HG03196 (cell line): ENCODE measurements around the gene TRIP10.
"Not testable (repeated sequence)": the region's sequence is repeated elsewhere in the genome, so short reads cannot be mapped to it uniquely, and the experiment has no call there.

Experiments used
- ATAC-seq: cut with Tn5 transposase; IDR thresholded peaks from one replicate; pipeline ENCODE4 v1.9.1; 2021; ENCODE audit not compliant: unreplicated experiment

The TRIP10 gene

DNA sequence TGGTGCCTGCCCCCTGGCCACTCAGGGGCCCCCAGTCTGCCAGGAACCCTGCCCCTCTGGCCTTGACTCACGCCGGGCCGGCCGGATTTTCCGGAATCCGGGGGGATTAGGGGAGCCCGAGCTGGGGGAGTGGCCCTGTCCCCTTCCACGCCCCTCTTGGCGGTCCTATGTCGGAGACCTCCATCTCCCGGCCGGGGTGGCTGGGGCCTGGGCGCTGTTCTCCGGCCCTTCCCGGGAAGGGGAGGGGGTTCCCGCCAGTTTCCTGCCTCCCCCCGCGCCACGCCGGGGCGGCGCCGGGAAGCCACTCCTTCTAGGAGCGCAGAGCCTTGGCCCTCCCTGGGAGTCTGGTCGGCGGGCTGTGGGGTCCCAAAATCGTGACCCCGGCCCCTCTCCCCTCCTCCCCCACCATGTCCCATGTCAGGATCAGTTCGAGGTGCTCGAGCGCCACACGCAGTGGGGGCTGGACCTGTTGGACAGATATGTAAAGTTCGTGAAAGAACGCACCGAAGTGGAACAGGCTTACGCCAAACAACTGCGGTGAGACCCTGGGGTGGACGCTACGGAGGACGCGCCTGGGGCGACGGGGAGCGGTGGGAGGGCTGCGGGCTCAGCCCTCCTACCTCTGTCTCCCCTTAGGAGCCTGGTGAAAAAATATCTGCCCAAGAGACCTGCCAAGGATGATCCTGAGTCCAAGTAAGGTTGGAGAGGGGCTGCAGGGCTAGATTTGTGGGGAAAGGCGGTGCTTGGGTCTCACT lies 1.3 kb downstream of the TRIP10 start:
- ATAC-seq, result no peak

GRCh38 chr19:6743066-6743465 lies 3.6 kb downstream of the TRIP10 start:
- ATAC-seq, result no peak

- ATAC-seq, result no peak
Observed at GRCh38 chr19:6743714-6744380, 4.4 kb downstream of the TRIP10 start.

DNA sequence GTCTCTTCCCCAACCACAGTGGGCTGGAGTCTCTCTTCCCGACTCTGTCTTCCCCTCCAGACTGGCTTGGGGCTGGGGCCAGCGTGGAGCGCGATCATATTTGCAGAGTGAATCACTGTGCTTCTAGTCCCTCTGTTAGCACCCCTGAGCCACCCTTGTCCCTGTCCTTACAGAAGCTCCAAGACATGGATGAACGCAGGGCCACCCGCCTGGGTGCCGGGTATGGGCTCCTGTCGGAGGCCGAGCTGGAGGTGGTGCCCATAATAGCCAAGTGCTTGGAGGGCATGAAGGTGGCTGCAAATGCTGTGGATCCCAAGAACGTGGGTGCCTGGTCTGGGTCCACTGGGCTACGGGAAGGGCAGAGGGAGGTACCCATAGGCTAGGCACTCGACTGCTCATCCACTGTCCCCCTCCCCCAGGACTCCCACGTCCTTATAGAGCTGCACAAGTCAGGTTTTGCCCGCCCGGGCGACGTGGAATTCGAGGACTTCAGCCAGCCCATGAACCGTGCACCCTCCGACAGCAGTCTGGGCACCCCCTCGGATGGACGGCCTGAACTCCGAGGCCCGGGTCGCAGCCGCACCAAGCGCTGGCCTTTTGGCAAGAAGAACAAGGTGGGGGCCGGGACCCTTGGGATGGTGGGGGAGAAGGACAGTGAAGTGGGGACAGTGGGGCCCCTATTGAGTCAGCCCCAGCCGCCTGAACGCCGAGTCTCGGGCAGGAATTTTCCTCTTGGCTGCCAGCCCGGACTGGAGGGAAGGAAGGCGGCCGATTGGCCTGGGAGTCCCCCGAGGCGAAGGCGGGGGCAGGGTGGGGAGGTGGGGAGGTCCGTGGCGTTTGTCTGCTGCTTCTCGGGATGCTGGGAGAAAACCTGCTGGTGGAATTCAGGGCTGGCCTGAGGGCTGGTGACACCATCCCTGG lies 5.2 kb downstream of the TRIP10 start:
- ATAC-seq, result no peak

DNA sequence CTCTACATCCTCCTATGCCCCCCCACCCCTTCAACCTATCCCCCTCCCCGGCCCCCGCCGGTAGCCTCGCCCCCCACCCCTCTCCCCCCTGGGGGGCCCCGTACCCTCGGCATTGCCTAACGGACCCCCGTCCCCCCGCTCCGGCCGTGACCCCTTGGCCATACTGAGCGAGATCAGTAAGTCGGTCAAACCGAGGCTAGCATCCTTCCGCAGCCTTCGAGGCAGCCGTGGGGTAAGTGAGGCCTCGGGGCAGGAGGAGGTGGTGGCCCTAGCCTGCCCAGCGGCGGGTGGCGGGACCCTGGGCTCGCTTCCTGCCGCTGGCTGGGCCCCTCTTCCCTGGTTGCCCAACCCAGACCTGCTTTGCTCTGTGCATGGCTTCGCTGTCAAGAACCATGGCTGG lies 6.5 kb downstream of the TRIP10 start:
- ATAC-seq, result no peak

GRCh38 chr19:6748543-6748942 lies 9.1 kb downstream of the TRIP10 start:
- ATAC-seq, result not testable (repeated sequence)

DNA sequence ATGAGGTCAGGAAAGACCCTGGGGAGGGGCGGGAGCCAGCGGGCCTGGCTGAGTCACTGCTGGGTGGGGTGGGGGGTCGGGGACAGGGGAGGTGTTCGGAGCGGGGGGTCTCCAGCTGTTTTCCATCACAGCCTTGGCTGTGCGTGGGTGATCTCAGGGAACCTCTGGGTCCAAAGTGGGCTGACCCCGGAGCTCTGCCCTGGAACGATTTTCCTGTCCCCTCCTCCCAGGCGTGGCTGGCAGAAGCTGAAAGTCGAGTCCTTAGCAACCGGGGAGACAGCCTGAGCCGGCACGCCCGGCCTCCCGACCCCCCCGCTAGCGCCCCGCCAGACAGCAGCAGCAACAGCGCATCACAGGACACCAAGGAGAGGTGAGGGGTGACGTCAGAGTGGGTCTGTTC lies 10.6 kb downstream of the TRIP10 start:
- no peak for ATAC-seq

DNA sequence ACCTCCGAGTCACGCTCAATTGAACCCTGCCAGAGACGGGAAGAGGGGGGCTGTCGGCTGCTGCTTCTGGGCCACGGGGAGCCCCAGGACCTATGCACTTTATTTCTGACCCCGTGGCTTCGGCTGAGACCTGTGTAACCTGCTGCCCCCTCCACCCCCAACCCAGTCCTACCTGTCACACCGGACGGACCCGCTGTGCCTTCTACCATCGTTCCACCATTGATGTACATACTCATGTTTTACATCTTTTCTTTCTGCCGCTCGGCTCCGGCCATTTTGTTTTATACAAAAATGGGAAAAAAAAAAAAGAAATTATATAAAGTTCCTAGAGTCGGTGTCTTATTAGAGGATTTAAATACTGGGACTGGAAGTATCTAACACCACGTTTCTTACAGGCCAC lies 11.7 kb downstream of the TRIP10 start:
- ATAC-seq, result no peak

DNA sequence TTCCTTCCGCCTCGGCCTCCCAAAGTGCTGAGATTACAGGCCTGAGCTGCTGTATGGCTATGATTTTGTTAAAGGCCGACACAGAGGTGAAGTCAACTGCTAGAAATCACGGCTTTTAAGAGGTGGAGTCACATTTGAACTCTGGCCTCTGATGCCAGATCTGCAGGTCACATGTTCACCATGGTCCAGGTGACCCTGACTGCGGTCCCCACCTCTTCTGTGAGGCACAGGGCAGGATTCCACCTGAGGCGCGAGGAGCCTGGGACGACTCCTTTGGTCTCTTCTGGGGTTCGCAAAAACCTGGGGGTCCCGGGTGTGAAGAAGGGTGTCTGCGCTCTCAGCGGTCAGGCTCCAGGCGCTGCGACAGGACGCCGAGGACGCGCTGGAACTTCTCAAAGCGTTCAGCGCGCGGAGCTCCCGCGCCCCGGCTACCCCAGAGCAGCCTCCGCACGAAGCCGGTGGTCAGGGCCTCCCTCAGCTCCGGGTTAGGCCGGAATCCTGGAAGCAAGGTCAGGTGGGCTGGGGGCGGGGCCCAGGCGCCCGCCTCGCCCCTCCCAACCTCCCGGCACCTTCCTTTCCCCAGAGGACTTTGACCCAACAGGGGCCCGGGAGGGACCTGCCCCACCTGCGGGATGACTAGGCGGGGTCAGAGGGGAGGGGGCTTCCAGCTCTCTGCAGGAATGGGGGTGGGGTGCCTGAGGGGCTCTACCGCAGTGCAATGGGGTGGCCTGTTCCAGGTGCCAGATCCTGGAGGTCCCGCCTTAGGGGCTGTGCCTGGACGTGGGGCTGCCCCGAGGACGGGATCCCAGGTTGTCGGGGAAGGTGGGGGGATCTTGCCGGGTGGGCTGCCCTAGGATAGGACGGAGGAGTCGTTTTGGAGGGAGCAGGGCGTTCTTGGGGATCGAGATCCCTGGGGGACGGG lies 13.0 kb downstream of the TRIP10 start:
- ATAC-seq, result no peak

DNA sequence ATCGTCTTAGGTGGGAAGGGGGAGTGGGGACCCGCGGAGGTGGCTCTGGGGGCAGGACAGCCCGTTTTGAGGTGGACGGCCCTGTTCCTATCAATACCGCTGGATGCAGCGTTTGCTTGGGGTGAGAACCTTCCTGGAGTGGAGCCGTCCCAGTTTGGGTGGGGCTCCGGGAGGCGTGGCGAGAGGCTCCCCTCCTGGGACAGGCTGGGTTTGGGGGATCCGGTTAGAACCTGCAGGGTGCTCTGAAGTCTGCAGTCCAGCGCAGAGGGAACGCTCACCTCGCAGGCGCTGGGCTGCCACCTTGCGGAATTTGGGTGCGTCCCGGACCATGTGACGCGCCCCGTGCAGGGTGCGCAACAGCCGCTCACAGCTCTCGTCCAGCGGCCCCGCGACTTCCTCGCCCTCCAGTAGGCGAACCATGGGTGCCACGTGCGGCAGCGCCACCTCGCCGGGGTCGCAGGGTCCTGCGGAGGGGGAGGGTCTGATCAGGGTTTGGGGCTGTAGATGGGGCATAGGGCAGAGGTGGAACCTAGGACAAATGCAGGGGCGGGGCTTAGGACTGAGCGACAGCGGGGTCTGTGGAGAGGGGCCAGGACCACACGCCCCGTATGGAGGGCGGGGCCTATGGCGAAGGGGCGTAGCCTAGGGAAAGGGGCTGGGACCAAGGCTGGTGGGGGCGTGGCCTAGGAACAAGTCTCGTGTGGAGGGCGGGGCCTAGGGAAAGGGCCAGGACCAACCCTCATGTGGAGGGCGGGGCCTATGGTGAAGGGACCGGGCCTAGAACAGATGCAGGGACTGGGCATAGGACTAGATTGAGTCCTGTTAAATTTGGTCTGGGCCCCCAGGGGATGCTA lies 13.9 kb downstream of the TRIP10 start:
- peak; percentile 80 for ATAC-seq

- ATAC-seq, result no peak
Observed at GRCh38 chr19:6754136-6754535, 14.7 kb downstream of the TRIP10 start.

DNA sequence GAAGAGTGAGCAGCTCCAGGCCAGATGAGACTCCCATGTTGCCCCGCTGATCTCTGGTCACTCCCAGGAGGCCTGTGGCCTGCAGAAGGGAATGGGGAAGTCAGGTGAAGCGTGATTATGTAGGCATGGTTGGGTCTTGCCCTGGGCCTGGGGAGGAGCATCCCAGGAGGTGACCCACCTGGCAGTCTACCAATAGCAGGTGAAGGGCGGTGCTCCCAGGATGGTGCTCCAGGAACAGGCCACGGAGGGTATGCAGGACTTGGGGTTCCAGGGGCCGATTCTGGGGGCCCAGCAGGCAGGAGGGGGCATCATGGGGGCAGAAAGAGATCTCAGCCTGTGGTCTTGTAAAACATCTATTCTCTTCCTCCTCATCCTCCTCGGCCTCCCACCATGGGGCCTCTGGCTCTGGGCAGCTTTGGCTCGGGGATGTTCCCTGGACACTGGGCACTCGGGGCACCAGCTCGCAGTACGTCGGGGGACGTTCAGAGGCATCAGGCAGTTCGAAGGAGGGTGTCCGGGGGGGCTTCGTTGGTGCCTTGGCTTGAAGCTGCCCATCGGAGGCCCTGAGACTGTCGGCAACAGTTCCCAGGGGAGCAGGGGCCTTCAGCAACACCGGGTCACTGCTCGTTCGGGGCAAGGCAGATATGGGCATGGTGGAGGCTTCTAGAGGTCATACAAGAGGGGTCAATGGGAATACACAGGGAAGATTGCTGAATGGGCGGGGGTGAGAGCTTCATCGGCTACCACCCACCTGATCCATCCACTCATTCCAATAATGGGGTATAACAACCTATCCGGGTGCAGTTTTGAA lies 15.4 kb downstream of the TRIP10 start:
- no peak for ATAC-seq

GRCh38 chr19:6760606-6761005 lies 21.1 kb downstream of the TRIP10 start:
- no peak for ATAC-seq

DNA sequence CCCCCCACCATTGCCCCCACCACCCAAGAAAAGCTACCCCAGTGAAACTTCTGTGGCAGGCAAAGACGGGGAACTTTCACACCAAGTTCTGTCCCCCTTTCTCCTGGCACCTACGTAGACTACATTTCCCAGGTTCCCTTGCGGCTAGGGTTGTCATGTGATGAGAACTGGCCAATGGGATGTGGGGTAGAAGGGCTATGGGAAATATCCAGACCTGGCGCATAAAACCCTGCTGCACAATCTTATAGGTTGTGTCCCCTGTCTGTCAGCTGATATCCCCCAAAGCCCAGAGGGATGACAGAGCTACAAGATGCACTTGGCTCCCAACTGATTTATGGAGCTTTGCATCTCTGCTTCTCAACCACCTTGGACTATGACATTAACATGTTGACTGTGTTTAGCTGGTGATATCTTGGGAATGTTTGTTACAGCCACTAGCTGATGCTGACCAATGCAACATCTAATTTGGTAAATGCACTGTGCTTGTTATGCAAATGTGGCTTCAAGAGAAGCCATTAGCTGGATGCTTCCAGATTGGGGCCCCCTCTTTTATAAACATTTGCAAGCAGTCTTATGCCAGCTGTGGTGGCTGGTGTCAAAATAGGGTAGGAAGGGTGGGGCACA lies 21.7 kb downstream of the TRIP10 start:
- ATAC-seq, result no peak

DNA sequence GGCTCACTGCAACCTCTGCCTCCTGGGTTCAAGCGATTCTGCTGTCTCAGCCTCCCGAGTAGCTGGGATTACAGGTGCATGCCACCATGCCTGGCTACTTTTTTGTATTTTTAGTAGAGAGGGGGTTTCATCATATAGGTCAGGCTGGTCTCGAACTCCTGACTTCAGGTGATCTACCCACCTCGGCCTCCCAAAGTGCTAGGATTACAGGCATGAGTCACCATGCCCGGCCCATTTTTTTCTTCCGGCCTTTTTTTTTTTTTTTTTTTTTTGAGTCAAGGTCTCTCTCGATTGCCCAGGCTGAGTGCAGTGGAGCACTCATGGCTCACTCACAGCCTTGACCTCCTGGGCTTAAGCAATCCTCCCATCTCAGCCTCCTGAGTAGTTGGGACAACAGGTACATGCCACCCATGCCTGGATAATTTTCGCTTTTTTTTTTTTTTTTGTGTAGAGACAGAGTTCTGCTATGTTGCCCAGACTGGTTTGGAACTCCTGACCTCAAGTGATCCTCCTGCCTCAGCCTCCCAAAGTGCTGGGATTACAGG lies 22.8 kb downstream of the TRIP10 start:
- ATAC-seq, result not testable (repeated sequence)

DNA sequence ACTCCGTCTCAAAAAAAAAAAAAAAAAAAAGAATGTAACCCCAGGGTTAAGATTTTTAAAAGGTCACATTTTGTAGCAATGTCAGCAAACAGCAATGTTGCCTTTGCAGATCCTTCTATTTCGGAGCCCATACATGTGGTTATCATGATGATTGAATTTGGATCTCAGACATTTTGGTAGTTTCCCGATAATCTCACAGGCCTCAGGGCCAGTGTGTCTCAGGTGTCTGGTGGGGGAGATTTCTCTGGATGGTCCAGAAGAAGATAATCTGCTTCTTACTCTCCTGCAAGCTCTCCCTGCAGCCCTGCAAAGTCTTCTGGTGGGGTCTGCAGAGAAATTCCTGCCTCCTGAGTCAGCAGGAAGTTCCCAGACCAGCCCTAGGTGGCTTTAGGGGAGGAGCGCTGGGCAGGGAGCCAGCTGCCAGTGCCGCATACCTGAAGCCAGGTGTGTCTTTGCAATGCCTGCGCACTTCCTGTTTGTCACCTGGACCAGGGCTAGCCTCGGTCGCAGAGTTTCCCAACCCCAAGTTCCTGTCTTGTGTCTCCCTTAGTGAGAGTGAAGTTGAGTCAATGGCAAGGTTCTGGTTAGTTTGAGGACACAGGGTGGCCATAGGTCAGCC lies 26.4 kb downstream of the TRIP10 start:
- no peak for ATAC-seq

- ATAC-seq, result no peak
Observed at GRCh38 chr19:6766357-6767080, 27.0 kb downstream of the TRIP10 start.
